ENCODE results near the gene TOMM5.

DNA sequence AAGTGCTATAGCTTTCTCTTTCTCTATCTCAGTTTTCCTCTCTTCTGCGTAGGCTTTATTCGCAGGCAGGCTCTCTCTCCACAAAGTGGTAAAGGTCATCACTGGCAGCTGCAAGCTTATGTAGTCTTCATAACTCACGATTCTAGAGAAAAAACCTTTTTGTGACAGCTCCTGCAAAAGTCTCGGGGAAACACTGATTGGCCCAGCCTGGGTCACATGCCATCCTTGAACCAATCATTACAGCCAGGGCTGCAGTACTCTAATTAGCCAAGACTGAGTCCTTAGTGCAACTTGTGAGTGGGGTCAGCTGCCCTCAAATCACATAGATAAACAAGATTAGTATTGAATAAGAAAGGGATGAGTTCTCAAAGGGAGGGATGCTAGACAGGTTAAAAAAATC, 40.1 kb upstream of the TOMM5 start:
- TF ChIP-seq REST (IDR thresholded peaks at IDR 0.05; ENCODE audit: insufficient read depth in 1 of 2, low read depth in 2 of 2, low read length in 2 of 2) (no peak), POLR2AphosphoS5 (IDR thresholded peaks at IDR 0.05; ENCODE audit: low read depth, low read length) (no peak)

Measured in PFSK-1 (cell line).